ENCODE measurements around the gene AMZ2.

Gene AMZ2

DNA sequence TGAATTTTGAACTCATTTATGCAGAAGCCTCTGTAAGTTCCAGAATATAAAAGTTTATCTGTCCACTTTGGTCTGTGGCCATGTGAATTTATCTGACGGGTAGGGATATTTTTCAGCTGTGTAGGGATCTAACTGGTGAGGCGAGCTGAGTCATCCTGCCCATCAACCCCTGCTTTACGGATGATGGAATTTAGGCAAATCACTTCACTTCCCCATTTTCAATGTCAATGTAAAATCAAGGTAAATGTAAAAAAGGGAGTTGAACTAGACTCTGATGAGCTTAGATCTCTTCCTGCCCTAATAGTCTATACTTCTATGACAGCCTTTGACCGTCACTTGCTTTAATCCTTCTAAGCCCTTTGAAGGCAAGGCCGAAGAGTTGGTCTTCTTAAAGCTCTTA is 40.5 kb downstream of the AMZ2 start:
- DNase-seq (ENCODE audit: low read depth, low spot score) = no peak
- H3K4me3 ChIP-seq (ENCODE audit: low read depth, low read length) = no peak overlapping the region
- ChIA-PET CTCF (interaction anchor here (0.9 to 4.6 kb wide), 3 partner anchors 25 to 110 kb away, joined by 3 to 21 read pairs (median 6); no protein-coding TSS in a partner anchor), POLR2A (no interaction called here)
- TF ChIP-seq, protein P1, sequence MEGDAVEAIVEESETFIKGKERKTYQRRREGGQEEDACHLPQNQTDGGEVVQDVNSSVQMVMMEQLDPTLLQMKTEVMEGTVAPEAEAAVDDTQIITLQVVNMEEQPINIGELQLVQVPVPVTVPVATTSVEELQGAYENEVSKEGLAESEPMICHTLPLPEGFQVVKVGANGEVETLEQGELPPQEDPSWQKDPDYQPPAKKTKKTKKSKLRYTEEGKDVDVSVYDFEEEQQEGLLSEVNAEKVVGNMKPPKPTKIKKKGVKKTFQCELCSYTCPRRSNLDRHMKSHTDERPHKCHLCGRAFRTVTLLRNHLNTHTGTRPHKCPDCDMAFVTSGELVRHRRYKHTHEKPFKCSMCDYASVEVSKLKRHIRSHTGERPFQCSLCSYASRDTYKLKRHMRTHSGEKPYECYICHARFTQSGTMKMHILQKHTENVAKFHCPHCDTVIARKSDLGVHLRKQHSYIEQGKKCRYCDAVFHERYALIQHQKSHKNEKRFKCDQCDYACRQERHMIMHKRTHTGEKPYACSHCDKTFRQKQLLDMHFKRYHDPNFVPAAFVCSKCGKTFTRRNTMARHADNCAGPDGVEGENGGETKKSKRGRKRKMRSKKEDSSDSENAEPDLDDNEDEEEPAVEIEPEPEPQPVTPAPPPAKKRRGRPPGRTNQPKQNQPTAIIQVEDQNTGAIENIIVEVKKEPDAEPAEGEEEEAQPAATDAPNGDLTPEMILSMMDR (IDR thresholded peaks at IDR 0.05; ENCODE audit: insufficient read depth, low read length, missing control alignments) = no peak

DNA sequence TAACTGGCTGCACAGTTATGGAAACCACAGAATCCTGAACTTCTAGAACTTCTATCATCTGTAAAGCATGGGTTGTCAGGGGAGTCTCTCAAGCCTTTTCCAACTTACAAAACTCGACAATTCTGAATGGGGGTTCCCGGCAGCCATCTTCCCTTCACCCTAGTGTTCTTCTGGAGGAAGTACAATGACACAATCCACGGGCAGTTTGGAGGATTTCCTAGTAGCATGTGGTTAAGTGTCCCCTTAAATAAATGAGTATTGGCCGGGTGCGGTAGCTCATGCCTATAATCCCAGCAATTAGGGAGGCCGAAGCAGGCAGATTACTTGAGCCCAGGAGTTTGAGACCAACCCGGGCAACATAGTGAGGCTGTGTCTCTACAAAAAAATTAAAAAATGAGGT is 41.0 kb downstream of the AMZ2 start:
- CTCF ChIA-PET = interaction anchor here (0.9 to 4.6 kb wide), 3 partner anchors 25 to 110 kb away, joined by 3 to 21 read pairs (median 6); no protein-coding TSS in a partner anchor
- H3K4me3 ChIP-seq (ENCODE audit: low read depth, low read length) = no peak overlapping the region
- DNase-seq (ENCODE audit: low read depth, low spot score) = no peak
- POLR2A ChIA-PET = no interaction called here
- TF ChIP-seq, protein P1 (IDR thresholded peaks at IDR 0.05; ENCODE audit: insufficient read depth, low read length, missing control alignments) = no peak

GRCh38 chr17:68289473-68289872 is 41.6 kb downstream of the AMZ2 start:
- CTCF ChIA-PET = interaction anchor here (0.9 to 4.6 kb wide), 3 partner anchors 26 to 109 kb away, joined by 3 to 21 read pairs (median 6); no protein-coding TSS in a partner anchor
- POLR2A ChIA-PET = no interaction called here
- no peak for DNase-seq (ENCODE audit: low read depth, low spot score)
- TF ChIP-seq, protein P1 (IDR thresholded peaks at IDR 0.05; ENCODE audit: insufficient read depth, low read length, missing control alignments) = no peak
- no peak overlapping the region for H3K4me3 ChIP-seq (ENCODE audit: low read depth, low read length)

GRCh38 chr17:68289936-68290267 is 42.1 kb downstream of the AMZ2 start:
- POLR2A ChIA-PET = no interaction called here
- no peak overlapping the region for H3K4me3 ChIP-seq (ENCODE audit: low read depth, low read length)
- CTCF ChIA-PET = interaction anchor here (2.2 to 4.6 kb wide), 2 partner anchors 27 to 109 kb away, joined by 6 to 21 read pairs; no protein-coding TSS in a partner anchor
- TF ChIP-seq, protein P1 (IDR thresholded peaks at IDR 0.05; ENCODE audit: insufficient read depth, low read length, missing control alignments) = no peak
- no peak for DNase-seq (ENCODE audit: low read depth, low spot score)

- ChIA-PET CTCF (interaction anchor here (2.2 to 4.6 kb wide), 2 partner anchors 27 to 108 kb away, joined by 6 to 21 read pairs; no protein-coding TSS in a partner anchor), POLR2A (interaction anchor here (0.6 kb wide), 1 partner anchor 65 kb away, joined by 3 read pairs; no protein-coding TSS in a partner anchor)
- TF ChIP-seq, protein P1 (IDR thresholded peaks at IDR 0.05; ENCODE audit: insufficient read depth, low read length, missing control alignments) = no peak
Measured at GRCh38 chr17:68290268-68290954, 42.6 kb downstream of the AMZ2 start.

More at GRCh38 chr17:68290268-68290954, 42.6 kb downstream of the AMZ2 start:
- no peak for DNase-seq (ENCODE audit: low read depth, low spot score)
- H3K4me3 ChIP-seq (ENCODE audit: low read depth, low read length) = peak overlapping the region; percentile 8; the same call in 1 of the 2 replicates

Measured in AG04449 (cell line).